Measurements from ENCODE around the gene RDH5.

DNA sequence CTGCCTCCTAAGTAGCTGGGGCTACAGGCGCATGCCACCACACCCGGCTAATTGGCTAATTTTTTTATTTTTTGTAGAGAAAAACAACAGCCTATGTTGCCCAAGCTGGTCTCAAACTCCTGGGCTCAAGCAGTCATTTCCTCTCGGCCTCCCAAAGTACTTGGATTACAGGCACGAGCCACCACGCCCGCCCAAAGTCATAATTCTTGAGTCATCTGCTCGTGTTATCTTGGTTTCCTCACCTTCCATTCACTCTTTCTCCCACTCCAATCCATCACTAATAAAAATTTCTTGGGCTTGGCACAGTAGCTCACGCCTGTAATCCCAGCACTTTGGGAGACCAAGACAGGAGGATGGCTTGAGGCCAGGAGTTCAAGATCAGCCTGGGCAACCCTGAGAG, 44.5 kb upstream of the RDH5 start:
- TF ChIP-seq, protein P1, sequence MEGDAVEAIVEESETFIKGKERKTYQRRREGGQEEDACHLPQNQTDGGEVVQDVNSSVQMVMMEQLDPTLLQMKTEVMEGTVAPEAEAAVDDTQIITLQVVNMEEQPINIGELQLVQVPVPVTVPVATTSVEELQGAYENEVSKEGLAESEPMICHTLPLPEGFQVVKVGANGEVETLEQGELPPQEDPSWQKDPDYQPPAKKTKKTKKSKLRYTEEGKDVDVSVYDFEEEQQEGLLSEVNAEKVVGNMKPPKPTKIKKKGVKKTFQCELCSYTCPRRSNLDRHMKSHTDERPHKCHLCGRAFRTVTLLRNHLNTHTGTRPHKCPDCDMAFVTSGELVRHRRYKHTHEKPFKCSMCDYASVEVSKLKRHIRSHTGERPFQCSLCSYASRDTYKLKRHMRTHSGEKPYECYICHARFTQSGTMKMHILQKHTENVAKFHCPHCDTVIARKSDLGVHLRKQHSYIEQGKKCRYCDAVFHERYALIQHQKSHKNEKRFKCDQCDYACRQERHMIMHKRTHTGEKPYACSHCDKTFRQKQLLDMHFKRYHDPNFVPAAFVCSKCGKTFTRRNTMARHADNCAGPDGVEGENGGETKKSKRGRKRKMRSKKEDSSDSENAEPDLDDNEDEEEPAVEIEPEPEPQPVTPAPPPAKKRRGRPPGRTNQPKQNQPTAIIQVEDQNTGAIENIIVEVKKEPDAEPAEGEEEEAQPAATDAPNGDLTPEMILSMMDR (IDR thresholded peaks at IDR 0.05) = no peak
- no peak for TF ChIP-seq POLR2A (IDR thresholded peaks at IDR 0.05)

Data from heart left ventricle (tissue), 13 donors.